GM18502 (cell line): ENCODE measurements around the gene TMEM223.
"Not testable (repeated sequence)": the region's sequence is repeated elsewhere in the genome, so short reads cannot be mapped to it uniquely, and the experiment has no call there.

Experiments
- ATAC-seq: cut with Tn5 transposase; IDR thresholded peaks from one replicate; pipeline ENCODE4 v1.9.1; 2021; ENCODE audit warnings: mild to moderate bottlenecking; ENCODE audit not compliant: unreplicated experiment, poor library complexity

The TMEM223 gene

GRCh38 chr11:62791501-62792201 lies at the start of gene TMEM223:
Gene TMEM223 (minus strand): TSS chr11:62792006. CDS start chr11:62791994, 12 bp downstream.
- peak; percentile 70 for ATAC-seq

- not testable (repeated sequence) for ATAC-seq
Observed at GRCh38 chr11:62840721-62841360, 49.0 kb upstream of the TMEM223 start.

GRCh38 chr11:62839050-62839945 lies 47.5 kb upstream of the TMEM223 start, which contains the start of gene WDR74:
Gene WDR74 (minus strand): TSS chr11:62839590. CDS start chr11:62839570, 20 bp downstream.
- peak; percentile 57 for ATAC-seq

- no peak for ATAC-seq
Observed at GRCh38 chr11:62835336-62835735, 43.5 kb upstream of the TMEM223 start.

GRCh38 chr11:62832336-62833234 lies 40.8 kb upstream of the TMEM223 start, which contains the start of gene TEX54:
Gene TEX54 (minus strand): TSS chr11:62832841.
- peak; percentile 13 for ATAC-seq

- peak; percentile 88 for ATAC-seq
Observed at GRCh38 chr11:62831520-62832335, 39.9 kb upstream of the TMEM223 start, which contains the start of gene STX5. Gene STX5 (minus strand): TSS chr11:62832051. CDS start chr11:62831243, 808 bp downstream.

- no peak for ATAC-seq
Observed at GRCh38 chr11:62830904-62831519, 39.2 kb upstream of the TMEM223 start.

- not testable (repeated sequence) for ATAC-seq
Observed at GRCh38 chr11:62828130-62828529, 36.3 kb upstream of the TMEM223 start.

- ATAC-seq, result no peak
Observed at GRCh38 chr11:62823677-62824076, 31.9 kb upstream of the TMEM223 start.

- ATAC-seq, result no peak
Observed at GRCh38 chr11:62817129-62817528, 25.3 kb upstream of the TMEM223 start.

- ATAC-seq, result no peak
Observed at GRCh38 chr11:62816557-62816956, 24.8 kb upstream of the TMEM223 start.

GRCh38 chr11:62811659-62812058 lies 19.9 kb upstream of the TMEM223 start:
- no peak for ATAC-seq

- ATAC-seq, result no peak
Observed at GRCh38 chr11:62810748-62811147, 18.9 kb upstream of the TMEM223 start.

GRCh38 chr11:62806611-62807121 lies 14.9 kb upstream of the TMEM223 start:
- ATAC-seq, result no peak

GRCh38 chr11:62805961-62806441 lies 14.2 kb upstream of the TMEM223 start:
- no peak for ATAC-seq

GRCh38 chr11:62805076-62805892 lies 13.5 kb upstream of the TMEM223 start, which contains the start of gene NXF1:
Gene NXF1 (minus strand): TSS chr11:62805440. CDS start chr11:62805356, 84 bp downstream.
- peak; percentile 76 for ATAC-seq
